Endometrial microvascular endothelial cells (primary cell): ENCODE data around the gene PSMD8. TPM values are rescaled to one million over a fixed set of nuclear protein-coding genes. Genes with fewer than 3 reads are reported as not detected.

ENCODE experiments used
- in situ Hi-C: cut with HindIII; loops from 2 replicates; pipeline ENCODE4 v1.10.0; 2017; ENCODE audit warnings: low sequenced_read_pairs, low pct_unique_long_range_greater_than_20kb; ENCODE audit errors: inconsistent ontology term
- total RNA-seq: library from RNA; depleted of rRNA; stranded (reverse); fragments of >200 nt; gene quantifications from one replicate; pipeline ENCODE4 v1.2.3, GENCODE V29; 2015; ENCODE audit errors: inconsistent ontology term

The PSMD8 gene
- total RNA-seq, 1 donor from 2014 or later = 395 TPM

DNA sequence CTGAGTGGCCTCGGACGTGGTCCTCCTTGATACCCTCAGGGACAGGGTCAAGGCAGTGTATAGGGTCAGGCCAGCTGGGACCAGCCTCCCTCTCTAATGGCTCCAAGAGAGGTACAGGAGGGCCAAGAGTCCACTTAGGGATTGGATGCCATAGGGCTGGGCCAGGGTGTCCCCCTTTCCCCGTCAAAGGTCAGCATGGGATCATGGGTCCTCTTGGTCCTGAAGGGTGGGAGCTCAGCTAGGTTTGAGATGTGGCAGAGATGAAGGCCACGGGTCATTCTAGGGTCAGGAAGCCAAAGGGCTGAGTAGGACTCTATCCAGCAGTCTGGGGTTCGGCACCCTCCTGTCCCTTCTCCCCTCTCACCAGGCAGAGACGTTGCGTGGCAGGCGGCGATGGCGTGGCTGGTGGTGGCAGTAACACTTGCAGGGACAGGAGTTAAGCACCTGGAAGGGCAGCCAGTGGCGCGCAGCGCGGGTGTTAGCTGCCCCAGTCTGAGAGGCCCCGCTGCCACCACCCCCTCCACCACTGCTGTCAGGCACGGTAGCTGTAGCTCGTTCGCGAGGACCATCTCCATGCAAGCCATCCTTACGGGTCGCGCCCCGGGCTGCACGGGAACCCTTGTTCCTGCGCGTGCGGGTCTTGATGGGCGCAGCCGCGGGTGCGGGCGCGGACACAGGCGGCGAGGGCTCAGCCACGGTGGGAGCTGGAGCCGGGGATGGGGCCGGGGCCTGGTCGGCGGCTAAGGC lies 10.9 kb downstream of the PSMD8 start:
- in situ Hi-C loops = no loop called here

GRCh38 chr19:38385804-38386257 lies 11.5 kb downstream of the PSMD8 start:
- in situ Hi-C loops = no loop called here

GRCh38 chr19:38386300-38386970 lies 12.1 kb downstream of the PSMD8 start:
- in situ Hi-C loops = no loop called here

GRCh38 chr19:38386971-38387549 lies 12.7 kb downstream of the PSMD8 start:
- in situ Hi-C loops = no loop called here

DNA sequence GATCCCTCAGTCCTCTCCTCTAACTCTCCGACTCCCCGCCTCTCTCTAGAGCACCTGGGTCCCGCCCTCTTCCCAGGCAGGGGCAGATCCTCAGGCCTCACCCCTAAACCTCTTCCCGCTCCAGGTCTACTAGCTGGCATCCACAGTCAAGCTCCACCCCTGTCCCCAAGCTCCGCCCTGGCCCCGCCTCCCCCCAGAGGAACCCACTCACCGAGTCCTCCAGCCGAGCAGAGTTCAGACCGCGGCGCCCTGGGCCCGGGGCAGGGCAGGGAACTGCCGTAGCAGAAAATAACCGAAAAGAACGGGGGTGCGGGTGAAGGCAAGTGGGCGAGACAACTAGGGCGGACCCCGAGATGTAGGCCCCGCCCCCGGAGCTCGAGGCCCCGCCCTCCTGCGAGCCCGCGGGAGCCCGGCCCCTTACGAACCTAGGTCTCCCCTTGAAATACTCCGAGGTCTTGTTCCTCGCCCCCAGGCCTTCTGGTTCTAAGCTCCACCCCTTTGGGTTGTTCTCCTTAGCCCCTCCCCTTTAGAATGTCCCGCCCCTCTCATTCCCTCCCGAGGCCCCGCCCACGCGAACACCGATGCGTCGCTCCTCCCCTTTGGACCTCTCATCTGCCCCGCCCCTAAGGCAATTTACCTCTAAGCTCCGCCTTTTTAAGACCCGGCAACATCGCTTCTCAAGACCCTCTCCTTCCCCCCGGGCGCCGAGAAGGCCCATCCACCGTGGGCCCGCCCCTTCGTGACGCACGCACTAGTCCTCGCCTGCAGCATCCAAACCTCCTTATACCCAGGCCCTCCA lies 13.4 kb downstream of the PSMD8 start, which contains the start of gene GGN:
Gene GGN (minus strand): TSS at position 485 of the 799 bp plus-strand sequence. CDS start 773 bp downstream, outside the sequence.
- in situ Hi-C loops = no loop called here

- in situ Hi-C loops = no loop called here
Measured at GRCh38 chr19:38388349-38389100, 14.2 kb downstream of the PSMD8 start, which contains the start of gene SPRED3. Gene SPRED3 (plus strand): TSS chr19:38388697. CDS start chr19:38390303, 1,606 bp downstream.

- in situ Hi-C loops = no loop called here
Measured at GRCh38 chr19:38389101-38389925, 14.9 kb downstream of the PSMD8 start.

DNA sequence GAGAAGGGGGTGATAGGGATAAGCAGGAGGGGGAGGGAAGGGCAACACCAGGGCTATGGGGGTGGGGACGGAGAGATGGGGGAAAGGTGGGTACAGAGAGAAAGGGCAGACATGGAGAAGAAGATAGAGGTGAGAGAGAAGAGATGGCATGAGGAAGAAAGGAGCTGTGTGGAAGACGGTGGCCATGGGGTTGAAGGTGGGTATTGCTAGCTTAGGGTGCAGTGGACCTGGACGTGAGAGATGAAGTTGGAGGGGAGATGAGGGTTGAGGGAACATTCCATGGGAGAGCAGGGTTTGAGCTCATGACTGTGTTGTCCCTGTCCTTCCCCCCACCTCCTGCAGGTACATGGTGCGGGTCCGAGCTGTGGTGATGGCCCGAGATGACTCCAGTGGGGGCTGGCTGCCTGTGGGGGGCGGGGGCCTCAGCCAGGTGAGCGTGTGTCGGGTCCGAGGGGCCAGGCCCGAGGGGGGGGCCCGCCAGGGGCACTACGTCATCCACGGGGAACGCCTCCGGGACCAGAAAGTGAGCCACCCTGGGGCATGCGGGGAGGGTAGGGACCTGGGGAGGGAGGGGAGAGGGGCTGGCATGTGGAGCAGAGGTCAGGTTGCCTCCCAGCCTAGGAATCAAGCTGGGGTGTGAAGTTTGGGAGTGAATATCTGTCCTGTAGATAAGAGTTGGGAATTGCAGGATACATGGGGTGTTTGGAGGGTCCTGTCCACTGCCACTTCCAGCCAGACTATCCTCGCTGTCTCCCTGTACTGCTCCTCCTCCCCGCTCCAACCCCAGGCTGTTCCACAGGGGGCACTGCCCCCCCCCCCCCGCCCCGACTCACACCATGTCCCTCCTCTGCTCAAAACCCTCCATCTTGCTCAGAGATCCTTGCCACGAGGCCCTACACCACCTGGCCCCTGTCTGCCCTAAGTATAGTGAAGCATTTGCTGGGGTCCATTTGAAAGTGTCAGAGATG lies 15.9 kb downstream of the PSMD8 start:
- in situ Hi-C loops = no loop called here

- in situ Hi-C loops = no loop called here
Measured at GRCh38 chr19:38391911-38392464, 17.6 kb downstream of the PSMD8 start.

DNA sequence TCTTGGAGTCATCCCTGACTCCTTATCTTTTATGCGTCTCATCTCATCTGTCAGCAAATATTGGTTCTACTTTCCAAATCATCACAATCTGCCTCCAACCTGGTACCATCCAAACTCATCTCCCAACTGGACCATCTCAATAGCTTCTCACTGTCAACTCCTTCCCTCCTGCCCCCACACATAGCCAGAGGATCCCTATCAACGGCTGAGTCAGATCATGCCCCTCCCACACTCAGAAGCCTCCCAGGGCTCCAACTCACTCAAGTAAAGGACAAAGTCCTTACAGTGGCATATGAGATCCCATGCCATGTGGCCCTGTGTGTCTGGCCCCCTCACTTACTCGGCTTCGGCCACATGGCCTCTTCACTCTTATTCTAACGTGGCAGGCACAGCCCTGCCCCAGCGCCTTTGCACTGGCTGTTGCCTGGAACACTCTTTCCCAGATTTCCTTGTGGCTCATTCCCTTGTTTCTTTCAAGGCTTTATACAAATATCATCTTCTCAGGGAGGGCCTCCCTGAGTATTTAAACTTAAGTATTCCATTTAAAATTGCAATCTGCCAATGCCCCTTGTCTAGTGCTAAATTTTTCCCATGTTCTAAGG lies 18.4 kb downstream of the PSMD8 start:
- in situ Hi-C loops = no loop called here

GRCh38 chr19:38394488-38394887 lies 20.1 kb downstream of the PSMD8 start:
- in situ Hi-C loops = no loop called here

- in situ Hi-C loops = no loop called here
Measured at GRCh38 chr19:38395381-38396114, 21.2 kb downstream of the PSMD8 start.

DNA sequence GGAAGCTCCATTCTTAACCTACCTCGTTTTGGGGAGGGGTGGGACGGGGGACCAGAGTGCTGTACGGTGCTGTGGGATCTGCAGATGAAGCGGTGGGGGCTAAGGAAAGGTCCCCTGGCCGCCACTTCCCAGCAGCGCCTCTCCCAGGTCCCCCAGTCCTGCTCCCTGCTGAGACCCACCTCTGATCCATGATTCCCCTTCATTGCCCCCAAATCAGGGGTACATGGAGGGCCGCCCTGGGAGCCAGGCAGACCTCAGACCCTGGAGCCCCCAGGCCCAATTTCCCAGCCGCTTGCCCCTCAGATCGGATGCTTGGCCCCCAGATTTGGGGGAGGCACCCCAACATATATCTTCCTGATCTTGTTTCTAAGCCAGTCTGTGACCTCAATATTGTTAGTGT lies 24.7 kb downstream of the PSMD8 start:
- in situ Hi-C loops = no loop called here

- in situ Hi-C loops = no loop called here
Measured at GRCh38 chr19:38399537-38399936, 25.2 kb downstream of the PSMD8 start.

GRCh38 chr19:38400361-38400760 lies 26.0 kb downstream of the PSMD8 start:
- in situ Hi-C loops = no loop called here
